Adrenal gland (tissue), 12 donors: ENCODE data around the gene EIF2A. TPM values are rescaled to one million over a fixed set of nuclear protein-coding genes. Genes with fewer than 3 reads are reported as not detected.

Experiments used
- DNase-seq, 7 donors: peaks; one replicate each; pipeline ENCODE4 v3.0.0-alpha.2; 2019 to 2020
- H3K27ac ChIP-seq, 5 donors: fragments of 200-600 bp; sonication (generic) in 4 of 5; 1 replicate in 3 of 5; 2 replicates in 2 of 5; pipeline versions ENCODE4 v1.5.1 to v1.8.0; 2016 to 2020; ENCODE audit warnings: mild to moderate bottlenecking in 1 of 5
- H3K27me3 ChIP-seq: fragments of 200-600 bp; 2 replicates; pipeline ENCODE4 v1.8.0; 2021
- H3K36me3 ChIP-seq, 2 donors: fragments of 200-600 bp; replicated peaks in 1 of 2; 1 replicate in 1 of 2; 2 replicates in 1 of 2; pipeline versions ENCODE4 v1.5.1 to v1.8.0; 2018 to 2022
- H3K4me1 ChIP-seq, 2 donors: fragments of 200-600 bp; replicated peaks in 1 of 2; 1 replicate in 1 of 2; 2 replicates in 1 of 2; pipeline versions ENCODE4 v1.5.1 to v1.8.0; 2018 to 2021
- H3K4me3 ChIP-seq, 4 donors: fragments of 200-600 bp; sonication (generic) in 3 of 4; one replicate each; pipeline ENCODE4 v1.5.1; 2016 to 2018
- H3K9me3 ChIP-seq, 3 donors: fragments of 200-600 bp; sonication (generic) in 1 of 3; replicated peaks in 1 of 3; 1 replicate in 2 of 3; 2 replicates in 1 of 3; pipeline versions ENCODE4 v1.5.1 to v1.8.0; 2016 to 2021
- CTCF ChIP-seq, 6 experiments: fragments of 450-650 bp in 4 of 6; fragments of 200-600 bp in 2 of 6; sonication (generic) in 1 of 6; IDR thresholded peaks; 1 replicate in 5 of 6; 2 replicates in 1 of 6; pipeline versions ENCODE4 v1.5.1 to v1.8.0; 2016 to 2021; ENCODE audit warnings: antibody characterized with exemption in 6 of 6, mild to moderate bottlenecking in 2 of 6, moderate library complexity in 1 of 6
- POLR2A ChIP-seq, 2 donors: fragments of 450-650 bp; IDR thresholded peaks; one replicate each; pipeline ENCODE4 v1.6.1; 2017; ENCODE audit warnings: antibody characterized with exemption in 2 of 2, mild to moderate bottlenecking in 2 of 2, moderate library complexity in 1 of 2
- WGBS, 4 donors: extraction: QIAGEN DNeasy Blood & Tissue Kit in 2 of 4; methylation state at CpG; one replicate each; pipeline versions ENCODE4 v1.1.5 to v1.1.7; 2013 to 2017; 5-methylcytosine and 5-hydroxymethylcytosine counted together
- intact Hi-C, 2 donors: fragments of 100-400 bp; cut with DNase I; formaldehyde crosslinking; loops; one replicate each; pipeline versions ENCODE4 v1.14.1 to v1.15.0; 2022 to 2023
- polyA plus RNA-seq, 3 donors: library from polyadenylated mRNA; stranded (reverse); fragments of 200-250 nt in 2 of 3; fragments of 350-450 nt in 1 of 3; fragmentation: Illumina TruSeq in 1 of 3; extraction: RNeasy Lipid Tissue Mini Kit (QIAGEN cat#74804) in 1 of 3; gene quantifications; one replicate each; pipeline ENCODE4 v1.2.3, GENCODE V29; 2013 to 2014
- total RNA-seq, 9 donors: library from RNA; depleted of rRNA in 4 of 9; stranded (reverse); fragments of >200 nt in 4 of 9; fragments of 120-200 nt in 1 of 9; fragmentation: NEBNext Ultra II Directional in 1 of 9; extraction: Animal tissue kit (Norgen Biotek cat#: 25700) in 1 of 9; gene quantifications; one replicate each; pipeline versions ENCODE4 v1.1.0 to v1.2.4, GENCODE V29; 2013 to 2023
- donor health status: healthy with polysubstance abuse.
- donor health status: Bipolar disorder and iron deficiency.
- donor health status: DM: yes; HTN: yes; CAD: no.
- donor health status: DM: no; HTN: no; CAD: no.
- donor health status: DM: no; HTN: no; CAD: no.
- donor health status: DM: yes; HTN: yes; CAD: no.

Gene EIF2A
- total and polyA plus RNA-seq, 12 donors = 62.3 to 178 (median 74.8) TPM

GRCh38 chr3:150540991-150541390 is 5.6 kb upstream of the EIF2A start:
- H3K9me3 ChIP-seq = no peaks in the 10 kb centered on the region
- DNase-seq = no peak
- TF ChIP-seq POLR2A (IDR thresholded peaks at IDR 0.05) = no peak
- TF ChIP-seq CTCF (IDR thresholded peaks at IDR 0.05) = no peak
- H3K4me1 ChIP-seq = peaks cover 15 to 43% of the 10 kb centered on the region in 2 donors
- H3K4me3 ChIP-seq = no peak overlapping the region
- 62 to 76% (median 72%) methylated on average over 3 of the region's 3 CpGs for WGBS, 4 donors
- H3K36me3 ChIP-seq = peaks cover 0 to 12% of the 10 kb centered on the region in 2 donors
- intact Hi-C loops = no loop called here
- H3K27ac ChIP-seq = peak overlapping the region in 1 of 5 donors; percentile 27
- H3K27me3 ChIP-seq = no peaks in the 10 kb centered on the region

GRCh38 chr3:150543128-150543527 is 3.5 kb upstream of the EIF2A start:
- Histone ChIP-seq H3K36me3 (peaks cover 0 to 12% of the 10 kb centered on the region in 2 donors), H3K27me3 (no peaks in the 10 kb centered on the region), H3K4me3 (no peak overlapping the region), H3K4me1 (peaks cover 22 to 54% of the 10 kb centered on the region in 2 donors), H3K9me3 (no peaks in the 10 kb centered on the region), H3K27ac (peak overlapping the region in 2 of 5 donors; percentile 99)
- no peak for TF ChIP-seq CTCF (IDR thresholded peaks at IDR 0.05)
- no peak for TF ChIP-seq POLR2A (IDR thresholded peaks at IDR 0.05)
- 80 to 89% (median 85%) methylated on average over 3 of the region's 3 CpGs for WGBS, 4 donors
- intact Hi-C loops = no loop called here
- DNase-seq = no peak

- Histone ChIP-seq H3K4me1 (peaks cover 19 to 58% of the 10 kb centered on the region in 2 donors), H3K4me3 (no peak overlapping the region)
- intact Hi-C loops = no loop called here
Observed at GRCh38 chr3:150543531-150543930, 3.1 kb upstream of the EIF2A start.

GRCh38 chr3:150544041-150544440 is 2.5 kb upstream of the EIF2A start:
- Histone ChIP-seq H3K4me1 (peaks cover 18 to 62% of the 10 kb centered on the region in 2 donors), H3K36me3 (peaks cover 0 to 12% of the 10 kb centered on the region in 2 donors), H3K27ac (peak overlapping the region in 3 of 5 donors; percentile 97 to 99 (median 99)), H3K9me3 (no peaks in the 10 kb centered on the region), H3K4me3 (no peak overlapping the region), H3K27me3 (no peaks in the 10 kb centered on the region)
- intact Hi-C loops = no loop called here
- peak in 1 of 2 donors; percentile 35 for TF ChIP-seq POLR2A (IDR thresholded peaks at IDR 0.05)
- TF ChIP-seq CTCF (IDR thresholded peaks at IDR 0.05) = no peak
- DNase-seq = no peak

More at GRCh38 chr3:150543531-150543930, 3.1 kb upstream of the EIF2A start:
- TF ChIP-seq POLR2A (IDR thresholded peaks at IDR 0.05) = no peak
- no peak for TF ChIP-seq CTCF (IDR thresholded peaks at IDR 0.05)
- Histone ChIP-seq H3K27me3 (no peaks in the 10 kb centered on the region), H3K27ac (peak overlapping the region in 3 of 5 donors; percentile 97 to 99 (median 99)), H3K9me3 (no peaks in the 10 kb centered on the region), H3K36me3 (peaks cover 0 to 12% of the 10 kb centered on the region in 2 donors)
- 78 to 86% (median 83%) methylated on average over 2 of the region's 2 CpGs for WGBS, 4 donors
- no peak for DNase-seq
